Embryonic facial prominence (tissue), 1 donor: ENCODE data around the gene CXCR4.
"Not testable (repeated sequence)": the region's sequence is repeated elsewhere in the genome, so short reads cannot be mapped to it uniquely, and the experiment has no call there.

ENCODE experiments used
- DNase-seq: peaks from one replicate; pipeline ENCODE4 v3.0.0-alpha.2; 2016; ENCODE audit errors: extremely low spot score

The CXCR4 gene

DNA sequence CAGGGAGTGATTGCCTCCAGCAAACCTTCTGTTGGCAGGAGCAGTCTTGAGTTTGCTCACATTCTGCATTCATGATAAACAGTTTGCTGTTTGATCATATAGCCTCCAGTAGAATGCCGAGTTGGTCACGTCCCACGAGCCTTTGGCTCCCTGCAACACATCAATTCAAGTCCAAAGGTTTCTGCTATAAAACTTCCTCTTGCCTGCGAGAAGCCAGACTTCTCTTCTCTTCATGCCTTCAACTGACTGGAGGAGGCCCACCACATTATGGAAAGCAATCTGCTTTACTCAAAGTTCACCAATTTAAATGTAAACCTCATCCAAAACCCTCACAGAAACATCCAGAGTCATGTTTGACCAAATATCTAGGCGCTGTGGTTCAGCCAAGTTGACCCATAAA, 40.8 kb downstream of the CXCR4 start:
- DNase-seq, result no peak

DNA sequence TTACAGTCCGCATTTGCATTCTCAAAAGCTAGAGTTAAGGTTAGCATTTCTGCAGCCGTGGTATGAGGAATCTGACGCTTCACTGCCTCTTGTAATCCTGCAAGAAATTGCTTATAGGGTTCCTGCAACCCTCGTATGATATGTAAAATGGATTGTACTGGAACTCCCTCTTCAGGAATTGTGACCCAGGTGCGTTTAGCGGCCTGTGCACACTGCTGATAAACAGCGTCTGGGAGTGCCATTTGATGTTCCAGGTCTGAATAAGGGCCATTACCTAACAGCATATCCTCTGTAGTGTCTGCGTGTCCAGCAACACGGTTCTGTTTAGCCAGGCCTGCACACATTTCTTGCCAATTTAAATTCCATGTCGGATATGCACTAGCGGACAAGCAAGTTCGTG, 42.5 kb downstream of the CXCR4 start:
- DNase-seq, result no peak

DNA sequence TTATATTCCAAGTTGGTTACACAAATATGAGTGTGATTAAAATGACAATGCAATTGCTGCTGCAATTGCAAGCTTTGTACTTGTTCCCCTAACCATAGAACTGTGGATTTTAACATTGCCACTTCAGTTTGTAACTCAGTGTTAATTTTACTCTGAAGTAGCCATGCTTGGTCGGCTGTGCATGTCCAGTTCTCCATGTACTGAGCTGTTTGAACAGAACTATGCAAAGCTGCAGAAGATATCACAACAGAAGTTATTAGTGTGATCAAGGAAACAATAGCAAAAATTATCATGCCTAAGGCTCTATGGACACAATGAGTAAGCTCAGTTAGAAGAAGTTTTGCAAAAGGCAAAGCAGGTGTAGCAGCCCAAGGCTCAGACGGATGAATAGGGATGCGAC, 45.3 kb downstream of the CXCR4 start:
- no peak for DNase-seq

DNA sequence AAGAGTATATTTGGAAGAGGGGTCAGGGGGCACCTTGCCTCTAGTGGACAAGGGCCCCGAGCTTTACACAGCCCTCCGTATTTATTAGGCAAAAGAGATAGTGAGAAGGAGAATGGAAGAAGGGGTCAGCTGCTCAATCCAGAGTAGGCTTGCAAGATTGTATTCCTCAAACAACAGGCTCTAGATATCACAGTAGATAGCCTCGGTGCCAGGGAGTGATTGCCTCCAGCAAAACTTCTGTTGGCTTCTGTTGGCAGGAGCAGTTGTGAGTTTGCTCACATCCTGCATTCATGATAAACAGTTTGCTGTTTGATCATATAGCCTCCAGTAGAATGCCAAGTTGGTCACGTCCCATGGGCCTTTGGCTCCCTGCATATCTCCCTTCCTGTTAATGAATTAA, 46.1 kb downstream of the CXCR4 start:
- DNase-seq, result not testable (repeated sequence)

DNA sequence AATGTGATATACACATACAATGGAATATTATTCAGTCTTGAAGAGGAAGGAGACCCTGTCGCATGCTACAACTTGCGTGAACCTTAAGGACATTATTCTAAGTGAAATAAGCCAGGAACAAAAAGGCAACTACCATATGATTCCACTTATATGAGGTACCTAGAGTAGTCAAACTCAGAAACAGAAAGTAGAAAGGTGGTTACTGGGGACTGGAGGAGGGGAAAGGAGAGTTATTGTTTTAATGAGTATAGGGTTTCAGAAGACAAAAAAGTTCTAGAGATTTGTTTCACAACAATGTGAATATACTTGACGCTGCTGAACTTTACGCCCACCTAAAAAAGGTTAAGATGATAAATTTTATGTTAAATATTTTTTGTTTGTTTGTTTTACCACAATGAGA, 47.0 kb downstream of the CXCR4 start:
- no peak for DNase-seq

DNA sequence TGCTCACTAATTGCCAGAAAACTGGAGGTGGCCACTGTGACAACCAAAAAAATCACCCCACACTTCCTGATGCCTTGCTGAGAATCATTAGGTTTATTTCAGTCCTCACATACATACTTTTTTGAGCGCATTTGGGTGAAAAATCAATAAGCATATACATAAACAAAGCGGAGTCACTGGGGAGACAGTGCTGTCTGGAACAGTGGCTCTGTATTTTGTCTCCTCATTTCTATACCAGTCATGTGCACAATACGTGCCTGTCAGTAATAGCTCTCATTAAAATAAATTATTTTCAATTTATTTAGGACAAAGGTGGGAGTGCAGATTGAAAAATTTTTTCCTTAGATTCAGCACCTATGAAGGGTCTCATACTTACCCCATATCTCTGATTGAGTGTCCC, 48.2 kb downstream of the CXCR4 start:
- DNase-seq, result no peak

DNA sequence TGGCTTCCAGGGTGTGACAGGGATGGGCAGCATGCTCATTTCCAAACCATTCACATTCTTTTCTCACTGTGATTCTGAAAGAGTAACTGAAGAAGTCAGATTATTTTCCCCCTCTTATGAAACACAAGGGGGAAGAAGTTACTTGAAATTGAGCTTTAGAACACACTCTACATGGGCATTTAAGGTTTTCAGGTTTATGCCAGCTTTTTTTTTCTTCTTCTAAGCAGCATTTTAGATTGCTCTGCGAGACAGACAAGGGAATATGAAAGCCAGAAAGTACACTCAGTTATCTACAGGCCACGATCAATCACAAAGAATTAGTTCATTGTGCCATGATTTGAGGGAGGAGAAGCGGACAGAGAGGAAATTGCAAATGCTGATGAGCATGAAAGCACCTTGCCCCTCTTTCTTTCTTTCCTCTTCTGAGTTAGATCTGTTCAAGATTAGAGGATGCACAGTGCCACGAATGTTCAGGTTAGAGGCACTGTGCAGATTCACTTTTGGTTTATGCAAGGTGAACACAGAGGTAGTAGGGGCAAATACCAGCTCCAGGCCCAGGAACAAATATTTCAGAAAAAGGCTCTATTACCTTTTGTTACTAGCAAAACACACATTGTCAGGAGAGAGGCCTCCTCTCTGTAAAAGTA, 49.2 kb downstream of the CXCR4 start:
- DNase-seq, result no peak

DNA sequence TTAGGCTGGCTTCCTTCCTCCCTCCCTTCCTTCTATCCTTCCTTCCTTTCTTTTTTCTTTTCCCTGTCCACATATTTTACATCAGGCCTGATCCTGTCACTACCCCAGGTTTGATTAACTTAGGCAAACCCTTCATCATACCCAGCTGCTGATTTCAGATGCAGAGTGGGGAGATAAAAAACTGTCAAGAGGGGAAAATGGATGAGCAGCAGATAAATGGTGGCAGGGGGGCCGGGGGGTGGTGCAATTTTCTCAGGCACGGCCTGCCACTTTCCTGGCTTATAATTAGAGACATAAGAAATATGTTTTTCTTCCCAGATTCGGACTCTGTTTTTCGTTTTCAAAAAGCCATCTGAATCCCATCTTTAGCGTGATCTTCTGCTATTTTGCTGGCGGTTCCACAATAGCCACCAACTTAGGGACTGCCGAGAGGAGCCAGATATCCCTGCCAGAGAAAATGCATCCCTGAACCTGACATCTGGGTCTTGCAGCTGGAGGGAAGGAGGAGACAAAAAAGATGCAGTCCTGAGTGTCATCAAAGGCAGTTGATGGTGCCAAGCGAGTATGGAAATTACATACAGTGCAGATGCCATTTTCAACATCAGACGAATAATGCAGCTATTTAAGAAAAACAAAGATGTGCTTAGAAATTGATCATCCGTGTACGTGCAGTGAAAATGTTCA, 49.9 kb downstream of the CXCR4 start:
- DNase-seq, result no peak

DNA sequence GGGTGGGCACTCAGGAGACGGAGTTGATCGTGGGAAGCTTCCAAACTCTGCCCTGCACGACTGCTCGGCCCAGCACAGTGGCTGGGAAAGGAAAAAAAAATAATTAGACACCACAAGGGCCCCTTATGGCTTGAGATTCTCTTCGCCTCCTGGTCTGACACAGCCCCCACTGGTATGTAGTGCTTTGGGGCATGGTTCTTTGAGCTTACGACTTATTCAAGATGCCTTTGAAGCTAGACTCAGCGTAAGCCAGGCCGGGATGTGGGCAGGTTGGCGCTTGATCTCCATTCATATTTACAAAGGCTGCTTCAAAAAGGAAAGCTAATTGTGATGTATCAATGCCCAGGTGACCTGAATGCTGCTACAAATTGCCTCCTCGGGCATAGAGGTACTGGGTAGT, 50.5 kb downstream of the CXCR4 start:
- no peak for DNase-seq

DNA sequence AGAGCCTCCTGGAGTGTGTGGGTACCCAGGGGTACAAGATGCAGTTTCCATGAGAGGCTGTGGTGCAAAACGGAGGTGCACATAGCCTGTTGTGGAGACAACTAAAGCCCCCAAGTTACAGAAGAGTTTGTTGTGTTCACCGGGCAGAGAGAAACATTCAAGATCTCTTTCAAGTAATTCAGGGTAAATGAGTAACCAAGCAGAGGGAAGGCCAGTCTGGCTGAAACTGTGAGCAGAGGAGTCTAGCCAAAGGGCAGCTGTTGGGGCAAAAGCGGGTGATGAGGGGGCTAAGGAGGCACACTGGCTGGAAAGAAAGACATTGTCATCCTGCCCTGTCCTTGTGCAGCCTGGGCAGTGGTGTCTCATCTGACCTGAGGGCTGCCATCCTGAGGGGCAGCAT, 52.0 kb downstream of the CXCR4 start:
- DNase-seq, result no peak

DNA sequence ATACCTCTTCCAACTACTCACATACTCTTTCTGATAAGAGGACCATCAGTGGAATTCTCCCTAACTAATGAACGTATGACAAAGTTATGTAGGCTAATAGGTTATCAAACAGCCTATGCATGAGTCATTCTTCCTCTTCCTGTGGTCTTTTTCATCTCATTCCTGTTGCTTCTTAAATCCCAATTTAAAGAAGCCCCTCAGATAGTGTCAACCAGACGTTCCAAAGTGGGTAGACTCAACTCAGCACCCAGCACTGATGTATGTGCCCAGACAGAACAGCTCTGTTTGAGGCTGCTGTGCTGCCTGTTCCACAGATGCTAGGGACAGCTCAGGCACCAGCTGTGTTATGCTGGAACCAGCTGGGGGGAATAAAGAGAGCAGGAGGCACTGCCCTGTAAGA, 52.6 kb downstream of the CXCR4 start:
- DNase-seq, result no peak
